ENCODE results near the gene BRINP1.

- TF ChIP-seq GATA2 (IDR thresholded peaks at IDR 0.05; ENCODE audit: low read depth, low read length) (no peak), GATA3 (IDR thresholded peaks at IDR 0.05; ENCODE audit: low read depth, low read length) (no peak)
These were observed 212.9 kb downstream of the BRINP1 start for GRCh38 chr9:119156354-119156753.
